IMR-90 (cell line): ENCODE measurements around the gene TFB2M. TPM values are rescaled to one million over a fixed set of nuclear protein-coding genes. Genes with fewer than 3 reads are reported as not detected.

ENCODE experiments used
- ATAC-seq: fragments of 200-7000 bp; cut with Tn5 transposase; 2 replicates; pipeline ENCODE4 v1.9.1; 2020; ENCODE audit warnings: low read depth, mild to moderate bottlenecking, moderate library complexity
- BruUV-seq: library from RNA; stranded (reverse); fragments of 400-500 nt; replicated peaks from 2 replicates; lab custom pipeline; 2021; lab: Mats Ljungman, UMichigan
- CTCF ChIA-PET: fragments of 300-600 bp; formaldehyde crosslinking; extraction: SDS; loops from one replicate; lab custom pipeline; 2021; ENCODE audit warnings: antibody characterized with exemption; lab: Yijun Ruan, JAX
- POLR2A ChIA-PET: fragments of 300-600 bp; sonication (Branson Sonifier 250); formaldehyde crosslinking; loops from one replicate; lab custom pipeline; 2022; ENCODE audit warnings: antibody characterized with exemption; ENCODE audit not compliant: unreplicated experiment; lab: Charles Lee
- DNase-seq: peaks from one replicate; pipeline ENCODE4 v3.0.0; 2013
- H2AFZ ChIP-seq: replicated peaks from 2 replicates; pipeline ENCODE3; 2013; ENCODE audit warnings: low read length, mild to moderate bottlenecking; ENCODE audit not compliant: poor library complexity
- H2AK5ac ChIP-seq: 2 replicates; pipeline ENCODE4 v1.6.1; 2013; ENCODE audit warnings: low read depth, low read length, inconsistent platforms
- H2AK9ac ChIP-seq: replicated peaks from 2 replicates; pipeline ENCODE3; 2013; ENCODE audit warnings: mild to moderate bottlenecking, low read depth, low read length, moderate library complexity; ENCODE audit not compliant: poor library complexity
- H2BK120ac ChIP-seq: 2 replicates; pipeline ENCODE4 v1.6.1; 2013; ENCODE audit warnings: low read depth, low read length, inconsistent platforms
- H2BK15ac ChIP-seq: 3 replicates; pipeline ENCODE4 v1.6.1; 2013; ENCODE audit warnings: low read depth, low read length, inconsistent platforms
- H2BK20ac ChIP-seq: 2 replicates; pipeline ENCODE4 v1.6.1; 2013; ENCODE audit warnings: low read depth, mild to moderate bottlenecking, inconsistent platforms, low read length, moderate library complexity
- H2BK5ac ChIP-seq: 2 replicates; pipeline ENCODE4 v1.6.1; 2013; ENCODE audit warnings: mild to moderate bottlenecking, low read depth, low read length, inconsistent platforms; ENCODE audit not compliant: poor library complexity, severe bottlenecking
- H3K14ac ChIP-seq: replicated peaks from 2 replicates; pipeline ENCODE4 v1.6.1; 2013; ENCODE audit warnings: low read depth, low read length, inconsistent platforms
- H3K18ac ChIP-seq: 2 replicates; pipeline ENCODE4 v1.6.1; 2013; ENCODE audit warnings: low read depth, low read length, control low read depth
- H3K23ac ChIP-seq: 2 replicates; pipeline ENCODE4 v1.6.1; 2013; ENCODE audit warnings: low read depth, low read length, inconsistent platforms
- H3K27ac ChIP-seq: 2 replicates; pipeline ENCODE4 v1.5.1; 2013; ENCODE audit warnings: mild to moderate bottlenecking, control low read depth, low read length; ENCODE audit not compliant: insufficient read depth
- H3K27me3 ChIP-seq: 2 replicates; pipeline ENCODE4 v1.6.1; 2013; ENCODE audit warnings: low read length; ENCODE audit not compliant: control insufficient read depth, insufficient read depth
- H3K36me3 ChIP-seq: 2 replicates; pipeline ENCODE4 v1.6.1; 2013; ENCODE audit warnings: low read length, mixed read lengths; ENCODE audit not compliant: control insufficient read depth, insufficient read depth
- H3K4ac ChIP-seq: 2 replicates; pipeline ENCODE4 v1.6.1; 2013; ENCODE audit warnings: low read depth, low read length, inconsistent platforms
- H3K4me1 ChIP-seq: 2 replicates; pipeline ENCODE4 v1.6.1; 2013; ENCODE audit warnings: low read length, mixed read lengths; ENCODE audit not compliant: control insufficient read depth, insufficient read depth
- H3K4me2 ChIP-seq: 2 replicates; pipeline ENCODE4 v1.6.1; 2013; ENCODE audit warnings: low read depth, mild to moderate bottlenecking, control low read depth, low read length, moderate library complexity
- H3K4me3 ChIP-seq: 2 replicates; pipeline ENCODE4 v1.5.1; 2013; ENCODE audit warnings: low read depth, mild to moderate bottlenecking, control low read depth, low read length, moderate library complexity; ENCODE audit not compliant: insufficient read depth
- H3K56ac ChIP-seq: 2 replicates; pipeline ENCODE4 v1.6.1; 2013; ENCODE audit warnings: low read length, inconsistent platforms; ENCODE audit not compliant: insufficient read depth; ENCODE audit errors: extremely low read depth
- H3K79me1 ChIP-seq, 2 experiments: 2 replicates each; pipeline ENCODE4 v1.6.1; 2013; ENCODE audit warnings: low read length in 2 of 2, inconsistent platforms in 1 of 2, low read depth in 1 of 2
- H3K9ac ChIP-seq: 2 replicates; pipeline ENCODE4 v1.6.1; 2013; ENCODE audit warnings: low read depth, low read length, control low read depth
- H3K9me1 ChIP-seq: 2 replicates; pipeline ENCODE4 v1.6.1; 2013; ENCODE audit warnings: low read length, inconsistent platforms; ENCODE audit not compliant: insufficient read depth
- H3K9me3 ChIP-seq: 2 replicates; pipeline ENCODE4 v1.6.1; 2013; ENCODE audit warnings: low read length; ENCODE audit not compliant: control insufficient read depth, insufficient read depth
- H4K20me1 ChIP-seq: 2 replicates; pipeline ENCODE4 v1.6.1; 2013; ENCODE audit warnings: low read length, inconsistent platforms; ENCODE audit not compliant: insufficient read depth
- H4K5ac ChIP-seq: 2 replicates; pipeline ENCODE4 v1.6.1; 2013; ENCODE audit warnings: mild to moderate bottlenecking, low read depth, low read length, control low read depth
- H4K8ac ChIP-seq, 2 experiments: 2 replicates each; pipeline ENCODE4 v1.6.1; 2013; ENCODE audit warnings: low read depth in 2 of 2, low read length in 2 of 2, control low read depth in 1 of 2, inconsistent platforms in 1 of 2
- H4K91ac ChIP-seq: 2 replicates; pipeline ENCODE4 v1.6.1; 2013; ENCODE audit warnings: low read depth, low read length, inconsistent platforms; ENCODE audit not compliant: insufficient read depth
- BHLHE40 ChIP-seq: fragments of 150-350 bp; IDR thresholded peaks from 2 replicates; pipeline ENCODE4 v1.6.1; 2016; ENCODE audit warnings: mild to moderate bottlenecking, low read depth, low read length
- CEBPB ChIP-seq: IDR thresholded peaks from 2 replicates; pipeline ENCODE4 v1.6.1; 2012; ENCODE audit warnings: low read depth, low read length, improper control_type of control experiment
- CHD1 ChIP-seq: IDR thresholded peaks from 2 replicates; pipeline ENCODE4 v1.6.1; 2012; ENCODE audit warnings: low read depth, low read length, improper control_type of control experiment
- FOS ChIP-seq: fragments of 150-350 bp; IDR thresholded peaks from 2 replicates; pipeline ENCODE4 v1.6.1; 2016; ENCODE audit warnings: low read depth, low read length
- MAFK ChIP-seq: IDR thresholded peaks from 2 replicates; pipeline ENCODE4 v1.6.1; 2012; ENCODE audit warnings: low read depth, low read length, improper control_type of control experiment
- MAZ ChIP-seq: IDR thresholded peaks from 2 replicates; pipeline ENCODE4 v1.6.1; 2012; ENCODE audit warnings: low read depth, mild to moderate bottlenecking, low read length, improper control_type of control experiment, moderate library complexity, borderline replicate concordance
- MXI1 ChIP-seq: IDR thresholded peaks from 2 replicates; pipeline ENCODE4 v1.6.1; 2012; ENCODE audit warnings: low read depth, mild to moderate bottlenecking, low read length, moderate library complexity, borderline replicate concordance
- NFE2L2 ChIP-seq: fragments of 150-350 bp; IDR thresholded peaks from 2 replicates; pipeline ENCODE4 v1.6.1; 2016; ENCODE audit warnings: low read depth, mild to moderate bottlenecking, low read length
- POLR2A ChIP-seq: IDR thresholded peaks from 2 replicates; pipeline ENCODE4 v1.6.1; 2012; ENCODE audit warnings: mild to moderate bottlenecking, low read depth, low read length
- RAD21 ChIP-seq: IDR thresholded peaks from 2 replicates; pipeline ENCODE4 v1.6.1; 2012; ENCODE audit warnings: low read length, improper control_type of control experiment
- RCOR1 ChIP-seq: IDR thresholded peaks from 2 replicates; pipeline ENCODE4 v1.6.1; 2012; ENCODE audit warnings: mild to moderate bottlenecking, low read length, improper control_type of control experiment; ENCODE audit not compliant: insufficient replicate concordance
- RFX5 ChIP-seq: IDR thresholded peaks from 2 replicates; pipeline ENCODE4 v1.8.0; 2012; ENCODE audit warnings: low read depth, mild to moderate bottlenecking, low read length, moderate library complexity
- SMC3 ChIP-seq: fragments of 150-350 bp; IDR thresholded peaks from 2 replicates; pipeline ENCODE4 v1.6.1; 2016; ENCODE audit warnings: low read depth, mild to moderate bottlenecking, antibody characterized with exemption, low read length, moderate library complexity
- WGBS, 2 experiments: methylation state at CpG; one replicate each; pipeline versions ENCODE4 v1.1.5 to v1.1.7; 2013; ENCODE audit warnings: missing lambda C conversion rate in 2 of 2; ENCODE audit not compliant: insufficient read length in 1 of 2; ENCODE audit errors: extremely low coverage in 2 of 2; 5-methylcytosine and 5-hydroxymethylcytosine counted together
- dilution Hi-C: fragments of 300-500 bp; cut with HindIII; formaldehyde crosslinking; loops from one replicate; pipeline ENCODE4 v1.14.3; 2018; ENCODE audit warnings: low sequenced_read_pairs; ENCODE audit not compliant: unreplicated experiment
- in situ Hi-C: fragments of 300-500 bp; cut with MboI; formaldehyde crosslinking; loops from 3 replicates; pipeline ENCODE4 v1.14.3; 2019; ENCODE audit warnings: low sequenced_read_pairs, inconsistent platforms, mixed read lengths
- intact Hi-C: fragments of 100-400 bp; cut with micrococcal nuclease; formaldehyde crosslinking; loops from 2 replicates; pipeline ENCODE4 v1.10.0; 2022
- polyA plus RNA-seq, 3 experiments: library from polyadenylated mRNA; depleted of rRNA; stranded (reverse); fragments of >200 nt; gene quantifications; 2 replicates each; pipeline ENCODE4 v1.2.3, GENCODE V29; 2012; ENCODE audit warnings: low replicate concordance in 1 of 3
- total RNA-seq: library from RNA; depleted of rRNA; stranded (reverse); fragments of >200 nt; gene quantifications from 2 replicates; pipeline ENCODE4 v1.2.3, GENCODE V29; 2012
- TF ChIP-seq, protein P1 (sequence below): fragments of 150-350 bp; IDR thresholded peaks from 2 replicates; pipeline ENCODE4 v1.6.1; 2016; ENCODE audit warnings: low read depth, mild to moderate bottlenecking, low read length, moderate library complexity, borderline replicate concordance
- TF ChIP-seq, protein P2 (sequence below): fragments of 150-350 bp; IDR thresholded peaks from 2 replicates; pipeline ENCODE4 v1.6.1; 2017; ENCODE audit warnings: mild to moderate bottlenecking, antibody characterized with exemption, low read length, low read depth
- TF ChIP-seq, protein P3 (sequence below): conservative IDR thresholded peaks from 2 replicates; pipeline ENCODE4 v1.5.1; 2012; ENCODE audit warnings: mild to moderate bottlenecking, low read depth, low read length, improper control_type of control experiment

Gene TFB2M
- total and polyA plus RNA-seq, 2 of the 4 experiments (the other 2 are of a cell fraction), result 13.3 to 15.7 TPM

GRCh38 chr1:246503341-246503740, 62.7 kb downstream of the TFB2M start:
- DNase-seq (peak; percentile 33), ATAC-seq (no peak)
- H3K9ac ChIP-seq, result no peak overlapping the region
- no peak overlapping the region for H3K56ac ChIP-seq
- no peak overlapping the region for H3K4me3 ChIP-seq
- no peak overlapping the region for H2AK9ac ChIP-seq
- in situ Hi-C loops (no loop called here), dilution Hi-C loops (no loop called here), intact Hi-C loops (no loop called here)
- H3K36me3 ChIP-seq, result no peaks in the 10 kb centered on the region
- no peak overlapping the region for H4K91ac ChIP-seq
- peaks cover 14% of the 10 kb centered on the region; the same call in 1 of the 2 replicates for H3K9me1 ChIP-seq
- no peak overlapping the region for H2BK15ac ChIP-seq
- no peak overlapping the region for H2AK5ac ChIP-seq
- TF ChIP-seq, protein P1, sequence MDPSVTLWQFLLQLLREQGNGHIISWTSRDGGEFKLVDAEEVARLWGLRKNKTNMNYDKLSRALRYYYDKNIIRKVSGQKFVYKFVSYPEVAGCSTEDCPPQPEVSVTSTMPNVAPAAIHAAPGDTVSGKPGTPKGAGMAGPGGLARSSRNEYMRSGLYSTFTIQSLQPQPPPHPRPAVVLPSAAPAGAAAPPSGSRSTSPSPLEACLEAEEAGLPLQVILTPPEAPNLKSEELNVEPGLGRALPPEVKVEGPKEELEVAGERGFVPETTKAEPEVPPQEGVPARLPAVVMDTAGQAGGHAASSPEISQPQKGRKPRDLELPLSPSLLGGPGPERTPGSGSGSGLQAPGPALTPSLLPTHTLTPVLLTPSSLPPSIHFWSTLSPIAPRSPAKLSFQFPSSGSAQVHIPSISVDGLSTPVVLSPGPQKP, result no peak
- TF ChIP-seq MXI1 (no peak), FOS (no peak), POLR2A (no peak), RFX5 (no peak), CHD1 (no peak), SMC3 (no peak), RCOR1 (no peak), MAFK (no peak), MAZ (no peak), CEBPB (no peak), RAD21 (no peak), BHLHE40 (no peak), NFE2L2 (no peak)
- TF ChIP-seq, protein P2, sequence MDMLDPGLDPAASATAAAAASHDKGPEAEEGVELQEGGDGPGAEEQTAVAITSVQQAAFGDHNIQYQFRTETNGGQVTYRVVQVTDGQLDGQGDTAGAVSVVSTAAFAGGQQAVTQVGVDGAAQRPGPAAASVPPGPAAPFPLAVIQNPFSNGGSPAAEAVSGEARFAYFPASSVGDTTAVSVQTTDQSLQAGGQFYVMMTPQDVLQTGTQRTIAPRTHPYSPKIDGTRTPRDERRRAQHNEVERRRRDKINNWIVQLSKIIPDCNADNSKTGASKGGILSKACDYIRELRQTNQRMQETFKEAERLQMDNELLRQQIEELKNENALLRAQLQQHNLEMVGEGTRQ, result no peak
- TF ChIP-seq, protein P3, sequence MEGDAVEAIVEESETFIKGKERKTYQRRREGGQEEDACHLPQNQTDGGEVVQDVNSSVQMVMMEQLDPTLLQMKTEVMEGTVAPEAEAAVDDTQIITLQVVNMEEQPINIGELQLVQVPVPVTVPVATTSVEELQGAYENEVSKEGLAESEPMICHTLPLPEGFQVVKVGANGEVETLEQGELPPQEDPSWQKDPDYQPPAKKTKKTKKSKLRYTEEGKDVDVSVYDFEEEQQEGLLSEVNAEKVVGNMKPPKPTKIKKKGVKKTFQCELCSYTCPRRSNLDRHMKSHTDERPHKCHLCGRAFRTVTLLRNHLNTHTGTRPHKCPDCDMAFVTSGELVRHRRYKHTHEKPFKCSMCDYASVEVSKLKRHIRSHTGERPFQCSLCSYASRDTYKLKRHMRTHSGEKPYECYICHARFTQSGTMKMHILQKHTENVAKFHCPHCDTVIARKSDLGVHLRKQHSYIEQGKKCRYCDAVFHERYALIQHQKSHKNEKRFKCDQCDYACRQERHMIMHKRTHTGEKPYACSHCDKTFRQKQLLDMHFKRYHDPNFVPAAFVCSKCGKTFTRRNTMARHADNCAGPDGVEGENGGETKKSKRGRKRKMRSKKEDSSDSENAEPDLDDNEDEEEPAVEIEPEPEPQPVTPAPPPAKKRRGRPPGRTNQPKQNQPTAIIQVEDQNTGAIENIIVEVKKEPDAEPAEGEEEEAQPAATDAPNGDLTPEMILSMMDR, result no peak
- 0 out of 2 replicates have a peak overlapping the region, but pooled peaks have one; percentile 25 for H3K23ac ChIP-seq
- H3K4me2 ChIP-seq, result no peak overlapping the region
- H3K27ac ChIP-seq, result no peak overlapping the region
- no peak overlapping the region for H3K14ac ChIP-seq
- H3K9me3 ChIP-seq, result no peaks in the 10 kb centered on the region
- peaks cover 7% of the 10 kb centered on the region; the same call in 1 of the 2 replicates for H4K20me1 ChIP-seq
- no TSS peak for BruUV-seq
- H2BK120ac ChIP-seq, result no peak overlapping the region
- peaks cover 12% of the 10 kb centered on the region for H3K4me1 ChIP-seq
- no peak overlapping the region for H3K18ac ChIP-seq
- H2BK20ac ChIP-seq, result no peak overlapping the region
- ChIA-PET POLR2A (no interaction called here), CTCF (no interaction called here)
- peaks cover 39 to 57% of the 10 kb centered on the region in 2 experiments for H3K79me1 ChIP-seq
- no peak overlapping the region for H4K5ac ChIP-seq
- no peak overlapping the region for H4K8ac ChIP-seq
- H2BK5ac ChIP-seq, result no peak overlapping the region
- H3K27me3 ChIP-seq, result no peaks in the 10 kb centered on the region
- WGBS, 2 experiments, result no CpG with 5 or more reads among the region's 7 CpGs
- no peak overlapping the region for H2AFZ ChIP-seq
- H3K4ac ChIP-seq, result no peak overlapping the region
